Measurements from ENCODE around the gene RBMS2. TPM values are rescaled to one million over a fixed set of nuclear protein-coding genes. Genes with fewer than 3 reads are reported as not detected.

Gene RBMS2
- total and polyA plus RNA-seq, 2 donors (not counting 1 experiment from before 2014, with no cell fraction given): 0.81 to 7.6 TPM

GRCh38 chr12:56520048-56520447, 1.6 kb upstream of the RBMS2 start:
- no peaks in the 10 kb centered on the region for H3K9me3 ChIP-seq (ENCODE audit: control extremely low read depth in 1 of 3, control insufficient read depth in 2 of 3, insufficient read depth in 1 of 3, low read length in 2 of 3)
- Mint-ChIP-seq H3K4me1 (peaks cover 22% of the 10 kb centered on the region), H3K27me3 (peaks cover 4% of the 10 kb centered on the region), H3K27ac (no peak overlapping the region), H3K4me3 (no peak overlapping the region), H3K9me3 (ENCODE audit: insufficient read depth) (no peaks in the 10 kb centered on the region)
- ChIA-PET POLR2A (no interaction called here), CTCF (no interaction called here)
- no peak overlapping the region for H3K4me3 ChIP-seq (ENCODE audit: control extremely low read depth in 1 of 5, extremely low read depth in 1 of 5, insufficient read depth in 1 of 5, low read depth in 2 of 5, low read length in 4 of 5)
- H4K20me1 ChIP-seq (ENCODE audit: control insufficient read depth, insufficient read depth, low read length, poor library complexity, severe bottlenecking): no peaks in the 10 kb centered on the region
- H3K4me2 ChIP-seq (replicated peaks; ENCODE audit: low read depth, low read length, poor library complexity, severe bottlenecking): no peak overlapping the region
- no peak overlapping the region for H2AFZ ChIP-seq (ENCODE audit: insufficient read depth, low read depth, low read length, poor library complexity, severe bottlenecking)
- ATAC-seq (ENCODE audit: low read depth): no peak
- intact Hi-C loops (cut with micrococcal nuclease): loop anchor here (5.0 kb wide), 1 partner anchor 112 kb away; the partner anchor contains the start of gene BAZ2A
- DNase-seq: no peak
- H3K27me3 ChIP-seq (replicated peaks in 1 of 4; ENCODE audit: control extremely low read depth in 1 of 4, control insufficient read depth in 3 of 4, insufficient read depth in 4 of 4, low read length in 3 of 4): no peaks in the 10 kb centered on the region
- no peaks in the 10 kb centered on the region for H3K79me2 ChIP-seq (ENCODE audit: control insufficient read depth, insufficient read depth, low read length)
- H3K4me1 ChIP-seq (ENCODE audit: control insufficient read depth in 2 of 2, insufficient read depth in 2 of 2, low read length in 2 of 2): peaks cover 12 to 20% of the 10 kb centered on the region in 2 donors
- H3K9ac ChIP-seq (ENCODE audit: low read length): no peak overlapping the region
- TF ChIP-seq EZH2 (IDR thresholded peaks at IDR 0.05; ENCODE audit: borderline replicate concordance, insufficient read depth, low read depth, low read length, poor library complexity, severe bottlenecking) (no peak), CTCF (IDR thresholded peaks at IDR 0.05) (no peak)
- H3K27ac ChIP-seq (ENCODE audit: low read length in 2 of 2): no peak overlapping the region
- no peaks in the 10 kb centered on the region for H3K36me3 ChIP-seq (replicated peaks in 1 of 2; ENCODE audit: control extremely low read depth in 1 of 2, control insufficient read depth in 1 of 2, extremely low read depth in 1 of 2, insufficient read depth in 2 of 2, low read length in 1 of 2)
- WGBS (ENCODE audit: insufficient coverage): 95% methylated on average over 2 of the region's 3 CpGs

DNA sequence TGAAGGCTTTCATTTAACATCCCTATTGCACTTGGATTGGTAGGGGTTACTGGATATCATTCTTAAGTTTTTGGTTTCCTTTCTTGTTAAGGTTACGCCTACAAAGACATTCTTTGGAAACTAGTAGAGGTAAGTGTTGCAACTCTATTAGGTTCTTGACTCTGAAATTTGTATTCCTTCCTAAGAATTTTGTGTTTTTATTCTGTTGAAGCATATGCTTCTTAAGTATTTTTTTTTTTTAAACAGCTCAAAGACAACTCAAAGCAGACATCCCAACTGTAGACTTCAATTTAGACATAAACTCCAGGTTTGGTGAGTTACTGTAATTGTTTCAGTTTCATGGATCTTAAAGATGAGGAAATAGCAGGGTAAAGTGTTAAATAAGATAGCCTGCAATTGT, 1.1 kb upstream of the RBMS2 start:
- Histone ChIP-seq H4K20me1 (ENCODE audit: control insufficient read depth, insufficient read depth, low read length, poor library complexity, severe bottlenecking) (no peaks in the 10 kb centered on the region), H3K9me3 (ENCODE audit: control extremely low read depth in 1 of 3, control insufficient read depth in 2 of 3, insufficient read depth in 1 of 3, low read length in 2 of 3) (no peaks in the 10 kb centered on the region), H3K27ac (ENCODE audit: low read length in 2 of 2) (no peak overlapping the region), H3K27me3 (replicated peaks in 1 of 4; ENCODE audit: control extremely low read depth in 1 of 4, control insufficient read depth in 3 of 4, insufficient read depth in 4 of 4, low read length in 3 of 4) (no peaks in the 10 kb centered on the region), H3K4me1 (ENCODE audit: control insufficient read depth in 2 of 2, insufficient read depth in 2 of 2, low read length in 2 of 2) (peaks cover 12 to 20% of the 10 kb centered on the region in 2 donors), H2AFZ (ENCODE audit: insufficient read depth, low read depth, low read length, poor library complexity, severe bottlenecking) (no peak overlapping the region), H3K79me2 (ENCODE audit: control insufficient read depth, insufficient read depth, low read length) (no peaks in the 10 kb centered on the region), H3K36me3 (replicated peaks in 1 of 2; ENCODE audit: control extremely low read depth in 1 of 2, control insufficient read depth in 1 of 2, extremely low read depth in 1 of 2, insufficient read depth in 2 of 2, low read length in 1 of 2) (no peaks in the 10 kb centered on the region), H3K9ac (ENCODE audit: low read length) (no peak overlapping the region), H3K4me3 (ENCODE audit: control extremely low read depth in 1 of 5, extremely low read depth in 1 of 5, insufficient read depth in 1 of 5, low read depth in 2 of 5, low read length in 4 of 5) (no peak overlapping the region), H3K4me2 (replicated peaks; ENCODE audit: low read depth, low read length, poor library complexity, severe bottlenecking) (no peak overlapping the region)
- Mint-ChIP-seq H3K4me3 (peak overlapping the region; percentile 26), H3K9me3 (ENCODE audit: insufficient read depth) (no peaks in the 10 kb centered on the region), H3K27me3 (peaks cover 4% of the 10 kb centered on the region), H3K27ac (no peak overlapping the region), H3K4me1 (peaks cover 22% of the 10 kb centered on the region)
- intact Hi-C loops (cut with micrococcal nuclease): loop anchor here (5.0 kb wide), 1 partner anchor 112 kb away; the partner anchor contains the start of gene BAZ2A
- ChIA-PET POLR2A (no interaction called here), CTCF (interaction anchor here (1.4 to 1.7 kb wide), 2 partner anchors 9 to 116 kb away, joined by 3 to 14 read pairs; no protein-coding TSS in a partner anchor)
- WGBS (ENCODE audit: insufficient coverage): no CpG with 5 or more reads among the region's 1 CpG
- DNase-seq (no peak), ATAC-seq (ENCODE audit: low read depth) (no peak)
- no peak for TF ChIP-seq EZH2 (IDR thresholded peaks at IDR 0.05; ENCODE audit: borderline replicate concordance, insufficient read depth, low read depth, low read length, poor library complexity, severe bottlenecking)
- TF ChIP-seq CTCF (IDR thresholded peaks at IDR 0.05): no peak
